ENCODE data around the gene PTPRN2.
A peak's percentile ranks its signal among the peaks of the same experiment; 100 is the strongest.
"Not testable (repeated sequence)": the region's sequence is repeated elsewhere in the genome, so short reads cannot be mapped to it uniquely, and the experiment has no call there.

Gene PTPRN2

DNA sequence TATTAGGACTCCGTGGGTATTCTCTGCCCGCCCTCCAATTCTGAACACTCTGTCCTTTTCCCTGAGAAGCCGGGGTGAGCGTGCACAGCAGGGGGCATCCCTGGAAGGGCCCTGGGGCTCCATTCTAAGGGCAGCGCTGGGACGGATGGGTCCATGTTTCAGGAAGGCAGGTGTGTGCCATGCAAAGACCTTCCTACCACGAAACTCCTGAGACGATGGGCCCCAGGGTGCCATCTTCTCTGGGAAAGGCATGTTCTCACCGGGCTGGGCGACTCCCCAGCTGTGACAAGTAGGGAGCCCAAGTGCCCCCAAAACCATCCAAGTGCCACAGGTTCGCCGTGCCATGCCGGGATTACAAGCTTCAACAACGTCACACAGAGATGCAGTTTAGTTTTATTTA is 994.1 kb downstream of the PTPRN2 start:
- DNase-seq = no peak

DNA sequence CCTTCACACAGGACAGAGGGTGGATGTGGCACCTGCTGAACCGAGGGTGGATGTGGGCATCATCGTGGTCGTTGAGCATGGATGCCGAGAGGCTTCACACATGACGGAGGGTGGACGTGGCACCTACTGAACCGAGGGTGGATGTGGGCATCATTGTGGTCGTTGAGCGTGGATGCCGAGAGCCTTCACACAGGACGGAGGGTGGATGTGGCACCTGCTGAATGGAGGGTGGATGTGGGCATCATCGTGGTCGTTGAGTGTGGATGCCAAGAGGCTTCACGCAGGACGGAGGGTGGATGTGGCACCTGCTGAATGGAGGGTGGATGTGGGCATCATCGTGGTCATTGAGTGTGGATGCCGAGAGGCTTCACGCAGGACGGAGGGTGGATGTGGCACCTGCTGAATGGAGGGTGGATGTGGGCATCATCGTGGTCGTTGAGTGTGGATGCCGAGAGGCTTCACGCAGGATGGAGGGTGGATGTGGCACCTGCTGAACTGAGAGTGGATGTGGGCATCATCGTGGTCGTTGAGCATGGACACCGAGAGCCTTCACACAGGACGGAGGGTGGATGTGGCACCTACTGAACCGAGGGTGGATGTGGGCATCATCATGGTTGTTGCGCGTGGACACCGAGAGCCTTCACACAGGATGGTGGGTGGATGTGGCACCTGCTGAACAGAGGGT is 994.8 kb downstream of the PTPRN2 start:
- not testable (repeated sequence) for DNase-seq

DNA sequence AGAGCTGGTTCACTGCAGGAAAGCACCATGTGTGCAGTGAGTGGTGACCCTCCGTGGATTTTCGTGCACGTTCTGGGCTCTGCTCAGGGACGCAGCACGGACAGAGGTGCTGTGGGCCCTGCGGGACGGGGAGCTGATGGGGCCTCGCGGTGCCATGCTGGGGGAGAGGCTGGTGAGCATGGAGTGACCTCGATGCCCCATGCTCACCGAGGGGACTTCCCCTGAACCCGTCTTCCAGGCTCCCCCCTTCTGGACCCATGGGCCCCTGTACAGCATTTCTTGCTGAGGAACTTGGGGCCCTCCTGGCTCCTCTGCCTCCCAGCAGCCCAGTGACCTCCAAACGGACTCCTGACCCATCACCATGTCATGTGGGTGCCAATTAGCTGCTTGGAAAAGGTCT is 997.1 kb downstream of the PTPRN2 start:
- DNase-seq = no peak

DNA sequence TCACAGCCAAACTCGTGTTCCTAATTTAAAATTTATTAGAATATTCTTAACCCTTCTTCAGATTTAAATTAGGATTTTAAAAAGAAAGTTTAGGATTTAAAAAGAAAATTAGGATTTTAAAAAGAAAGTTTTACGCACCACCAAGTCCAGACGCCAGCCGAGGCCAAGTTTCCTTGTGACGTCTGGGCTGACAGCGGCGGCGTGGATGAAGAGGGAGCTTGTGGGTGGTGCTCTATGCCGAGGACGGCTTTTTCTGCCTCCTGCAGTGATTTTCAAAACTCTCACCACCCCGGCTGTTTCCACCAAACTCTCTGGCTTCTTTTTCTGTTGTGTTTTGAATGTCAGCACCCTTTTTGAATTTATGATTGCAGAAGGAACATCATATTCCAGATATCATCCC is 997.9 kb downstream of the PTPRN2 start:
- no peak for DNase-seq

DNA sequence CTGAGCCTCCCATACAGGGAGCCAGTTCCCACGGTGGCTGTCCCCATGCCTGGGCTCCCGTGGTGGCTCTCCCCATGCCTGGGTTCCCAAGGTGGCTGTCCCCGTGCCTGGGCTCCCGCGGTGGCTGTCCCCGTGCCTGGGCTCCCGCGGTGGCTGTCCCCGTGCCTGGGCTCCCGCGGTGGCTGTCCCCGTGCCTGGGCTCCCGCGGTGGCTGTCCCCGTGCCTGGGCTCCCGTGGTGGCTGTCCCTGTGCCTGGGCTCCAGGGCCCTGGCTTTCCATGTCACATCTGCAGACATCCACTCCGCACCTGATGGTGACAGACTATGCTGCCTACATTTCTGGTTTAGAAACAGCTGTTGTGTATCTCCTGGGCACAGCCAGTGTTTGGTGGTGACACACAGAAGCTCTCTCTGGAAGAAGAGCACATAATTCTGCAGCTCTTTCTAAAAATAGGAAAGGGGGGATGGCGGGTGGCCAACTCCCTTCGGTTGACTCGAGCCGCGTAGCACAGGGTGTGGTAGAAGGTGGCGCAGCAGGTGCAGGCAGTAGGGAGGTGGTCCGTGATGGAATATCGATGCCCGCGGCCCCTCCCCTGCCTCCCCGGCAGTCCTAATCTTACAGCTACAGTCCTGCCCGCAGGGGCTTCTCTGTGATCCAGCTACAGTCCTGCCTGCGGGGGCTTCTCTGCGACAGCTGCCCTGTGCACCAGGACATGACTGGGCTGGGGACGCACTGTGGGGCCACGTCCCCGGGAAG is 999.6 kb downstream of the PTPRN2 start:
- DNase-seq = peak; percentile 21

DNA sequence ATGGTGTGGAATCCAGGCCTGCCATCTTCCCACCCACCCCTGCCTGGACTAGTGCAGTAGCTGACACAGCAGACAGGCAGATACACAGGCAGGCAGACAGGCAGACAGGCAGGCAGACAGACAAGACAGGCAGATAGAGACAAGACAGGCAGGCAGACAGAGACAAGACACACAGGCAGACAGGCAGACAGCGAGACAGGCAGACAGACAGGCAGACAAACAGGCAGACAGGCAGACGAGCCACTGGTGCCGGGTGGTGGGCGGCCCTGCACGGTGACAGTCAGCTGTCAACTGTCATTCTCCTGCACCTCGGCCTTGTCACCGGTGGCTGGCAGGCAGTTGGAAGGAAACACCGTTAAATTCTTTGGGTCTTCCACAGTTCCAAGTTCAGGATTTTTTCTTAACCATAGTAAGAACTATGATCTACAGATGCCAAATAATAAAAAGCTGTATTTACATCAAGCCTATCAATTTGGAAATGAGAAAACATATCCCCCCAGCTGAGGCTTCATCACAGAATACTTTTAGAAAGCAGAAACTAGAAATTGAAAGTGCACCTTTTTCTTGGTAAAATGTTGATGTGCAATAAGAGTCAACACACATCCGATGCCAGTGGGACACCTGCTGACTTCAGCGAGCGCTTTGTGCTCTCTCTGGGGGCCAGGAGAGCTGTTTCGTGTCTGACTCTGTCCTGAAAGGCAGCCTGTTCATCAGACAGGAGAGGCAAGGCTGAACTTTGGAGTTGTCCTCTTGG is 1000.4 kb downstream of the PTPRN2 start:
- DNase-seq = no peak

DNA sequence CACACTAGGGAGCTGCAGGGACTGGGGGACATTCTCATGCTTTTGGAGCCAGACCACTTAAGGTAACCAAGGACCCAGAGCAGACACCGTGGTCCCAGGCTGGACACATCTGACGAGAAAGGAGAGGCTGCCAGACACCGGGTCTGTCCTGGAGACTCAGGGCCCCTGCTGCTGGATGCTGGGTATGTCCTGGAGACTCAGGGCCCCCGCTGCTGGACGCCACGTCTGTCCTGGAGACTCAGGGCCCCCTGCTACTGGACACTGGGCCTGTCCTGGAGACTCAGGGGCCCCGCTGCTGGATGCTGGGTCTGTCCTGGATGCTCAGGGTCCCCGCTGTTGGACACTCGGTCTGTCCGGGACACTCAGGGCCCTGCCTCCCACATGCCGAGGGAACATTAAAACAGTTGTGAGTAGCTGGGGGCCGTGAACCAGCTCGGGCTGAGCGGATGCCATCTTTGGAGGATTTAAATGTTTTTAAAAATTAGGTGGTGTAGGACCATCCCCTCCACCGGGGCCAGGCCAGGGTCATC is 1001.1 kb downstream of the PTPRN2 start:
- no peak for DNase-seq

DNA sequence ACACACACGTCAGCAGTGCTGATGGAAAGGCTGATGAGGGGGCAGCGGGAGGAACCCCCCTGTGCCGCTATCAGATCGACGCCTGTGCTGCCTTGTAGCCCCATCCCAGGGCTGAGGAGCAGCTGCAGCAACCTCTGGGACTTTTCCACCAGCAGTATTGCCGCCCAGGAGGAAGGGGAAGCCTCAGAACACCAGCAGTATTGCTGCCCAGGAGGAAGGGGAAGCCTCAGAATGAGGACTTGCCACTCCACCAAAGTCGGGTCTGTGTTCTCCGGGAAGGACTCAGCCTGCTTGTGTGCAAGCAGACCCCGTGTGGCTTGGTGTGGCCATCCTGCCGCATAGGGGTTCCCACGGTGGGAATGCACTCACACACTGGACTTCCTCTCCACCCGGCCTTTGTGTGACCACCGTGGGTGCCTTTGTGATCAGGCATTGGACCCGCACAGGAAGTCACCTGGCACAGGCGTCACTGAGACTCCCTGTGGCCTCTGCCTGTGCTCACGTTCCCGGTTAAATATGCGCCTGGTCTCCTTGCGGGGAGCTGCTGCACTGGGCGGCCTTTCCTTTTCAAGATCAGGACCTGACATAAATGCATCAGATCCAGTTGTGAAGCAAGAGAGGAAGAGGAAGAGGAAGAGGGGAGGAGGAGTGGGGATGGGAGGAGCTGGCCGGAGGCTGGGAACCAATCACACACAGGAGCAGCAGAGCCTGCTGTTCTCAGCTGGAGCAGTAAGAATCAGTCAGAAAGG is 1002.3 kb downstream of the PTPRN2 start:
- DNase-seq = no peak

DNA sequence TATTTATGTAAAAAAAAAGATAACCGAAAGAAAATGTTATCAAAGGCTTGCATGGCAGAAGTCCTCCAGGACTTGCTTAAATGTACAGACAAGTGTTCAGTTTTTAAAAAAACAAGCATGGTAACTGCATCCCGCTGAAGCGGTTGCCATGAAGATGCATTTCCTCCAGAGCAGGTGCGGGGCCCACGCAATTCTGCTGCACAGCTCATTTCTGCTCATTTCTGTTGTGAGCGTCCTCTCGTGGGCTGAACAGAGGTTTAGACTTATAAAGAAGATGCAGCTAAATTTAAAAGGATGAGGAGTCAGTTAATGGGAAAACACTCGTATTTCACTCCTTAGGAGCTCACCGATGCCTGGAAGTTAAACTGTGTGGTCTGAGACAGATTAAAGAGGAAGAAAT is 1003.2 kb downstream of the PTPRN2 start:
- DNase-seq = no peak

DNA sequence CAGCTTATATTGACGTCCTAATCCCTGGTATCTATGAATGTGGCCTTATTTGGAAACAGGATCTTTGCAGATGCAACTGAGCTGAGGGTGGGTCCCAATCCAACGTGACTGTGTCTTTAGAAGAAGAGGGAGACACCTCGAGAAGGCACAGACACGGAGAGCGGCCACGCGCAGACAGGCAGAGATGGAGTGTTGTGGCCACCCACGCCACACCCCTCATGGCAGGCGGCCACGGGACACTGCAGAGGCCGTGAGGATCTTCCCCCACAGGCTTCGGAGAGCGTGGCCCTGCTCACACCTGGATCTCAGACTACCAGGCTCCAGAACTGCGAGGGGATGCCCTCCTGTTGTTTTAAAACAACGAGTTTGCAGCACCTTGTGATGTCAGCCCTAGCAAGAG is 1005.9 kb downstream of the PTPRN2 start:
- DNase-seq = no peak

DNA sequence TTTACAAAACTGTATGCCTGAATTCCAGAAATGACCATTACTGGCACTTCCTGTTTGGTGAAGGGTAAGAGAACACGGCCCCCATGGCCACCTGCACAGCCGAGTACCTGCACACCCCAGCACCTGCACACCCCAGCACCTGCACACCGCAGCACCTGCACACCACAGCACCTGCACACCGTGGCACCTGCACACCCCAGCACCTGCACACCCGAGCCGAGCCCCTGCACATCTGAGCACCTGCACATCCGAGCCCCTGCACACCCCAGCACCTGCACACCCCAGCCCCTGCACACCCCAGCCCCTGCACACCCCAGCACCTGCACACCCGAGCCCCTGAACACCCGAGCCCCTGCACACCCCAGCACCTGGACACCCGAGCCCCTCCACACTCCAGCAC is 1007.3 kb downstream of the PTPRN2 start:
- no peak for DNase-seq

DNA sequence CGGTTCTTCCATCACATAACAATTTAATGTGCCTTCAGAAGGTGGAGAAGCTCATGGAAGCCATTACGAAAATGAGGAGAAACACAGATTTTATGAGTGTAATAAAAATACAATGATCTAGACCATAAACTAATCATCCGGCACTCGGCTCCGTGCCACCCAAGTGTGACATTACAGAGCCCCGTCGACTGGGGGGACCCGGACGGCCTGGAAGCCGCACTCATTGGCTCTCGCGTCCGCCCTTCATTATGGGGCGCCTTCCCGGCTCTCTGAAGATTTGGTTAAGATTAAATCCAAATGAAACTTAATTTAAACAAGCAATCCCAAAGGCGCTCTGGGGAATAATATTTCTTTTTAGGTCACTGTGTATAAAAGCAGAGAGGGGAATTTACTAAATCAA is 1008.2 kb downstream of the PTPRN2 start:
- no peak for DNase-seq

DNA sequence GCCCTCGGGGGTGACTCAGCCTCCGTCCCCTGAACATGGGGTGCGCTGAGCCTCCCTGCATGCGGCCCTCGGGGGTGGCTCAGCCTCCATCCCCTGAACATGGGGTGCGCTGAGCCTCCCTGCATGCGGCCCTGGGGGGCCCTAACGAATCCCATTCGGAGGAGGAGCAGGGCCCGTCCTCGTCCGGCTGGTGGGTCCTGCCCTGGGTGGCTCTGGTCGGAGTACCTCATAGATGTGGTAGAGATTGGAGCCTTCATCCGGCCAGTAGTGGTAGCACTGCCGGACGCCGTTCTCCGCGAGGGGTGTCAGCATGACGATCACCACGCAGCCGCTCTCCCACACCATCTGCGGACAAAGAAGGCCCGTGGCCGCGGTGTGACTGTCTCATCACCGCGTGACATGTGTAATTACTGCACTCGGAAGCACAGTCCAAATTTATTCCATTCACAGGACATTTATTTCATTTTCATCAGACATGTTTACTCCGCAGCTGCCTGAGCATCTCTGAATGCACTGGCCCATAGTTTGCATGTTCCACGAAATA is 1009.8 kb downstream of the PTPRN2 start:
- DNase-seq = no peak

DNA sequence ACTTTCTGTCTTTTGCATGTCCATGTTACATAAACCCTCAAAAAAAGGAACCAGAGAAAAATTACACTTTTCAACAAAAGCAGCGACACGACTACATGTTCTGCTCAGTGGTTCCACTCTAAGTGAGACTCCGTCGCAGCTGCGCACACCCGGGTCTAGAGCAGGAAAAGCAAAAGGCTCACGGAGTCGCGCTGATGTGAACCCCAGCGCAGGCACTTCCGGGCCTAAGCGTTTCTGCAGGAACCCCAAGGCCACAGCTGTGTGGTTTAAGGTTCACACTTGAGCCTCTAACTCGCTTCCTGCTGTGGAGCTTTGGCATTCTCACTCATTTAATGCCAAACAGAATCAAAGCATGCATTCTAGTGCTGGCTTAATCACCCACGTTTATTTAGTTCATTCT is 1010.6 kb downstream of the PTPRN2 start:
- DNase-seq = no peak

DNA sequence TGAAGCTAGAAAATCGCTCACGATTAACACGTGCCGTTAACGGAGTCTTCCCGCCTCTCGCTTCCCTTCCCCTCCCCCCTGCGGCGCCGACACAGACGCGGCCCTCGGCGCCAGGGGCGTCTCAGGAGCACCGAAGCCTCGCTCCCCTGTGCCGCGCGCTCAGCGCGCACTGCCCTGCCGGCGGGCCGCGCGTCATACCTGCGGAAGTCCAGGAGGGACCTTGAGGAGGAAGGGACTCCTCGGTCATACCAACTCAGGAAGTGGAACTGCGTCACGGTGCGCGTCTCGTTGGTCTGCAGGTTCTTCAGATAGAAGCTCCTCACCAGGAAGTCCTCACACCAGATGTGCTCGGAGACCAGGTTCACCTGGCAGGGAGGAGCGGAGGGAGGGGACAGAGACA is 1011.2 kb downstream of the PTPRN2 start:
- DNase-seq = no peak

DNA sequence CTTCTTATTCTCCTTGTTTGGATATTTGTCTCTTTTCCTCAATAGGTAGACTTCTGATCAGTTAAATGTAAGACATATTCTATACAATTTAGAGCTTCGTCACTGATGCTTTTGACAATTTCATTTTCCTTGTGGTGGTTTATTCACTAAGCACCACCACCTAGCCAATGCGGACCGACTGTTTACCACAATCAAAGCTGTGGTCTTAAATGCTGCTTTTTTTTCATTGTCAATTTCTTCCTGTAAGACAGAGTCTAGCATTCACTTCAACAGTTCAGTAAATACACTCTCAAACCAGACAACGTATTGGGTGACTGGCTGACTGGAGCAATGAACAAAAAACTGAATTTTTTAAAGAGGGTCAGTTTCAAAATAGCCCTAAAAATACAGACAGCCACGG is 1011.8 kb downstream of the PTPRN2 start:
- no peak for DNase-seq

DNA sequence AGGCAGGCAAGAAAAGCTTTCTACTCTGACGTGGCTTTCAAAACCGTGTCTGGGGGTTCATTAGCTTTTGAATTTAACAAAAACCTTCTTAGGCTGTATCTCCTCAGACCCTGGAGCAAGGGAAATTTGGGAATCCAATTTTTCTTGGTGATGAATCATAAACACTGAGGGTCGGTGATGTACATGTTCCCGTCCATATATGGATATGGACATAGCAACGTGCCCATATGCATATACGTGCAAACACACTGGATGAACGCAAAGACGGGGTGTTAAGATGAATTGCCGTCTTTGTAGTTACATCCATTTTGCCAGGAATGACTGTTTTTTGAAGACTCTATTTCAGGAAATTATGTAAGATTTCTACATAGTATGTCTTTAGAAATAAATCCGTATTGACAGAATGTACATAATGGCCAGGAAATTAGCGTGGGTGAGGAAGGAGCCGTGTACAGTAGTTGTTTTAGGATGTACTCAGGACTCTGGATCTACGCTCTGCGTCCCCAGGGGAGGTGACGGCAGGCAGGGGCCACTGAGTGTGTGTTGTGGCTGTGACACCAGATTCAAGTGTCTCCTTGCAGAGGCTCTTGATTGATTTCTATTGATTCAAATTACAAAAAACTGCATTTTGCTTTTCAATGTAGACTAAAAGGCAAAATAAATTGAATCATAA is 1012.6 kb downstream of the PTPRN2 start:
- no peak for DNase-seq

DNA sequence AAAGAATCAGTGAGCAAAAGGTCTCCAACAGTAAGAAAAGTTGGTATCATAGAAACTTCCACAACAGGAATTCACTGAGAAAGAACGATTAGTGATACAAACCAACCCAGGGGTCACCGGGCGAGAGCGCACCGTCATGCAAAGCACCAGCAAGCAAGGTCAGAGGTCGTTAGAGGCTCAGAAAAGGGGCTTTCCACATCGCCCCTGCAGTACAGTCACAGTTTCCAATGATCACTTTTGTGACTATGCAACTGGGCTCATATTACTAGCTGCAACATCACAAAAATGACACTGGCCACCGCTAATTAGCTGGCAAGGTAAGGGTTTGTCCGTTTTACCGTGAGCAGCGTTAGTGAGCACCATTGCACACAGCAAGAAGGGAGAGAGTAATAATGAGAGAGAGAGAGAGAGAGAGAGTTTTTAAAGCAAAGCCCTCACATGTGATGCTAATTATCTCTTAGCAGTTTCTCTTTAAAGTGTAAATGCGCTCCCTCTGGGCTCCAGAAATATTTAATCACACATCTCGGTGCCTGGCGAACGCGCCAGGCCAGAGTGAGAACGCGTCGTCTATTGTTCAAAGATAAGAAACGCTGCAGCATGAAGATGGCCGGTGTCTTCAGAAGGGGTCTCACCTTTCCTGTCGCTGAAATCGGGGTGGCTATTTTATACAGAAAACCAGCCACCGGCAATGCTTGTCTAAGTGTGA is 1013.4 kb downstream of the PTPRN2 start:
- DNase-seq = no peak

DNA sequence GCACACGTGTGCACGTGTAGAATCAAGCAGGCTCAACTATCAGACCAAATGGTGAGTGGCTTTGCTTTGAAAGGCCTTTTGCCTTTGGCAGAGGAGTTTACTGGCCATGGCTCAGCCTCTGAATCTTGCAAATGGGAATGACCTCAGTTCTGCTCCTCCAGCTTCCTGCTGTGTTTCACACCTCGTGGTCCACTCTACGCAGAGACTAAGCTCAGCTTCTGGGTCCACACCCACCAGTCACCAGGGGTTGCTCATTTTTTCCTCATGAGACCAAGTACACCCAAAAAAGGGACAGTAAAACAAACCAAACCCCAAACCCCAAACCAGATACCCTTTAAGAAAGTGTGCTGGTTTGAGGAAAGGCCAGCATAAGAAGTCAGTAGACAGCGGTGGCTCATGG is 1014.4 kb downstream of the PTPRN2 start:
- no peak for DNase-seq

DNA sequence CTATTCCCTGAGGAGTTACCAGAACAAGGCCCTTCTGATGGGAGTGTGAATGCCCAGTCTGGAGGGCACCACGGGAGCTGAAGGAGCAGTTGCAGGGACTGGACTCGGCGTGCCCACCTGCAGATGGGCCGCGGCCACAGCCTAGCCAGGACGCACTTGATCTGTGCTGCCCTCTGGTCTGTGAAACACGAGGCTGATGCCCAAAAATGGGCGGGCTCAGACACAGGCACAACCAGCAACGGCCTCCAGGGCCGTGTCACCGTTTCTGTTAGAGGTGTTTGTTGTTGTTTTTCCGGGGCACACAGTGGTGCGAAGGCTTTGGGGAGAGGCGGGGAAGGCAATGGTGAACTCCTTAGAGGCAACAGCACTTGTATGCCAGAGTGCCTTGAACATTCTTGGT is 1015.0 kb downstream of the PTPRN2 start:
- DNase-seq = no peak

DNA sequence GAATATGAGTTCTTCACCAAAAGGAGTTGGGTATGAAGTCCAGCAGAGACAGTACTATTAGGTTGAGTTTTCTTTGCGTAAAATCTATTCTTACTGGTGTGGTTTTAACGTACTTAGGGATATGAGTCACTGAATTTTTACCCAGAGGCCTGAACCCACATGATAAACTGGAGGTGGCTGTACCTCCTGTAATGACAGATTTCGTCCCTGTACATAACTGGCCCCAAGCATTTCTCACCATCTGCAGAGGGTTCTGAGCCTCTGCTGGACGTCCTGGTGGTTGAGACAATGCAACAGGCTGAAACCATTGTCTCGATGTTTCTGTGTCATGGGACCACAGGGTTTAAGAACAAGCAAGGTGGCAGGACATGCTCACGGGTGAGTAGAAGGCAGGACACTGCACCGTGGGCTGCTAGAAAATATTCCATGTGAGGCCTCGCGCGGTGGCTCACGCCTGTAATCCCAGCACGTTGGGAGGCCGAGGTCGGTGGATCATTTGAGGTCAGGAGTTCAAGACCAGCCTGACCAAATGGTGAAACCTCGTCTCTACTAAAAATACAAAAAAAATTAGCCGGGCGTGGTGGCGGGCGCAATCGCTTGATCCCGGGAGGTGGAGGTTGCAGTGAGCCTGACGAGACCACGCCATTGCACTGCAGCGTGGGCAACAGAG is 1017.0 kb downstream of the PTPRN2 start:
- no peak for DNase-seq
